Immature natural killer cell (primary cell): ENCODE measurements around the gene SLC18B1. TPM values are rescaled to one million over a fixed set of nuclear protein-coding genes. Genes with fewer than 3 reads are reported as not detected.

Source experiments
- DNase-seq, 3 donors: peaks; one replicate each; pipeline ENCODE4 v3.0.0; 2022; ENCODE audit warnings: mixed read lengths in 1 of 3
- H3K27ac Mint-ChIP-seq, 6 donors: one replicate each; pipeline ENCODE4 v1.8.0; 2020; ENCODE audit warnings: mixed read lengths in 6 of 6, mild to moderate bottlenecking in 5 of 6, inconsistent platforms in 4 of 6, moderate library complexity in 3 of 6
- H3K27me3 Mint-ChIP-seq, 3 donors: one replicate each; pipeline ENCODE4 v1.8.0; 2020 to 2021; ENCODE audit warnings: low read depth in 3 of 3, mild to moderate bottlenecking in 3 of 3, mixed read lengths in 3 of 3, moderate library complexity in 3 of 3, inconsistent platforms in 1 of 3
- H3K36me3 Mint-ChIP-seq, 3 donors: one replicate each; pipeline ENCODE4 v1.8.0; 2020; ENCODE audit warnings: mixed read lengths in 3 of 3, inconsistent platforms in 2 of 3, mild to moderate bottlenecking in 2 of 3
- H3K4me1 Mint-ChIP-seq, 2 donors: one replicate each; pipeline ENCODE4 v1.8.0; 2020; ENCODE audit warnings: inconsistent platforms in 2 of 2, mild to moderate bottlenecking in 2 of 2, mixed read lengths in 2 of 2, moderate library complexity in 1 of 2
- H3K4me3 Mint-ChIP-seq, 5 donors: one replicate each; pipeline ENCODE4 v1.8.0; 2020; ENCODE audit warnings: mild to moderate bottlenecking in 5 of 5, mixed read lengths in 5 of 5, inconsistent platforms in 3 of 5, moderate library complexity in 3 of 5
- H3K9me3 Mint-ChIP-seq, 6 donors: one replicate each; pipeline ENCODE4 v1.8.0; 2020; ENCODE audit warnings: mild to moderate bottlenecking in 6 of 6, mixed read lengths in 6 of 6, inconsistent platforms in 4 of 6, moderate library complexity in 3 of 6
- polyA plus RNA-seq, 3 donors: library from polyadenylated mRNA; unstranded; fragments of 300-500 nt; fragmentation: Illumina TruSeq; gene quantifications; one replicate each; pipeline ENCODE4 v1.2.3, GENCODE V29; 2021

SLC18B1 gene
- polyA plus RNA-seq, 3 donors from 2014 or later, result 4.1 to 6.0 (median 4.7) TPM

GRCh38 chr6:132725947-132726607, 72.4 kb downstream of the SLC18B1 start:
- H3K4me3 Mint-ChIP-seq, result no peak overlapping the region
- no peaks in the 10 kb centered on the region for H3K9me3 Mint-ChIP-seq
- no peak for DNase-seq
- H3K36me3 Mint-ChIP-seq, result no peaks in the 10 kb centered on the region
- no peak overlapping the region for H3K27ac Mint-ChIP-seq
- H3K27me3 Mint-ChIP-seq, result peaks cover 0 to 2% (median 2%) of the 10 kb centered on the region in 3 donors
- H3K4me1 Mint-ChIP-seq, result no peaks in the 10 kb centered on the region

- Mint-ChIP-seq H3K27ac (no peak overlapping the region), H3K27me3 (peaks cover 0 to 2% (median 2%) of the 10 kb centered on the region in 3 donors), H3K9me3 (no peaks in the 10 kb centered on the region), H3K36me3 (no peaks in the 10 kb centered on the region), H3K4me3 (no peak overlapping the region), H3K4me1 (no peaks in the 10 kb centered on the region)
- no peak for DNase-seq
Observed at GRCh38 chr6:132725471-132725870, 73.0 kb downstream of the SLC18B1 start.

GRCh38 chr6:132719736-132720448, 78.5 kb downstream of the SLC18B1 start:
- Mint-ChIP-seq H3K27me3 (peaks cover 4 to 10% (median 7%) of the 10 kb centered on the region in 3 donors), H3K9me3 (no peaks in the 10 kb centered on the region), H3K36me3 (no peaks in the 10 kb centered on the region), H3K4me1 (no peaks in the 10 kb centered on the region), H3K27ac (no peak overlapping the region), H3K4me3 (no peak overlapping the region)
- no peak for DNase-seq

Other genes with a start within 250 kb of the SLC18B1 start
- gene TAAR8, start 246.0 kb downstream of the SLC18B1 start, polyA plus RNA-seq, result not detected
- not detected for gene TAAR6, start 228.3 kb downstream of the SLC18B1 start, polyA plus RNA-seq
- gene TAAR5, start 208.9 kb downstream of the SLC18B1 start, polyA plus RNA-seq, result not detected
- gene TAAR2, start 174.4 kb downstream of the SLC18B1 start, polyA plus RNA-seq, result not detected
- gene TAAR1, start 139.5 kb downstream of the SLC18B1 start, polyA plus RNA-seq, result not detected
- gene VNN1, start 84.6 kb downstream of the SLC18B1 start, polyA plus RNA-seq, result under 1 TPM in 1 of 3 donors, not detected in 2; 0.21 TPM
- 10 to 100 TPM; 46.8 to 63.6 (median 46.9) TPM for gene VNN2, start 40.7 kb downstream of the SLC18B1 start, polyA plus RNA-seq
- 1,000 to 10,000 TPM in 1 of 3 donors, 100 to 1,000 TPM in 2; 551 to 1,120 (median 856) TPM for gene RPS12, start 15.9 kb upstream of the SLC18B1 start, polyA plus RNA-seq